GM21381 (cell line): ENCODE data around the gene AKNAD1.
"Not testable (repeated sequence)": the region's sequence is repeated elsewhere in the genome, so short reads cannot be mapped to it uniquely, and the experiment has no call there.

Source experiments
- ATAC-seq: cut with Tn5 transposase; IDR thresholded peaks from one replicate; pipeline ENCODE4 v1.9.1; 2021; ENCODE audit warnings: mild to moderate bottlenecking, moderate library complexity; ENCODE audit not compliant: unreplicated experiment

AKNAD1 gene

GRCh38 chr1:108785880-108786279 is 71.0 kb downstream of the AKNAD1 start:
- no peak for ATAC-seq

GRCh38 chr1:108785264-108785663 is 71.6 kb downstream of the AKNAD1 start:
- ATAC-seq, result no peak

- not testable (repeated sequence) for ATAC-seq
Measured at GRCh38 chr1:108781575-108781944, 75.3 kb downstream of the AKNAD1 start.

GRCh38 chr1:108780937-108781574 is 75.8 kb downstream of the AKNAD1 start:
- no peak for ATAC-seq

- ATAC-seq, result no peak
Measured at GRCh38 chr1:108779455-108779854, 77.4 kb downstream of the AKNAD1 start.

GRCh38 chr1:108777839-108778238 is 79.1 kb downstream of the AKNAD1 start:
- no peak for ATAC-seq

GRCh38 chr1:108767708-108768107 is 89.2 kb downstream of the AKNAD1 start:
- no peak for ATAC-seq

GRCh38 chr1:108767115-108767514 is 89.8 kb downstream of the AKNAD1 start:
- no peak for ATAC-seq
